ENCODE results near the gene HTRA1.

HTRA1 gene

DNA sequence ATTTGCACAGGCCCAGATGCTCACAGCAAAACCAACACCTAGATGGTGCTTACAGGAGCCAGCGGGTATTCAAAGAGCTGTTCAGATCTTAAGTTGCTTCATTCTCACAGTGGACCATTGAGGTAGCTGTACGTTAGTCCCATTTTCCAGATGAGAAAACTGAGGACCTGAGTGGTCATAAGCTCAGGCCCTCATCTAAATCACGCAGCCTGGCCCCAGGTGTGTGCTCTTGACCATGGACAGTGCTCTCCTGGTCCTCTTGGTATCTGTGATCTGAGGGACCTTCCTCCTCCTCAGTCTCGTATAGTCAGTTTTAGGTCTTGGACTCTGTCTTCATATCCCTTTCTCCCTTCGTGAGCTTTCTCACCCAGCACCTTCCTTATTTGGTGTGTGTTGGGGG is 43.7 kb downstream of the HTRA1 start:
- intact Hi-C loops (cut with DNase I): no loop called here
- no peak for DNase-seq

DNA sequence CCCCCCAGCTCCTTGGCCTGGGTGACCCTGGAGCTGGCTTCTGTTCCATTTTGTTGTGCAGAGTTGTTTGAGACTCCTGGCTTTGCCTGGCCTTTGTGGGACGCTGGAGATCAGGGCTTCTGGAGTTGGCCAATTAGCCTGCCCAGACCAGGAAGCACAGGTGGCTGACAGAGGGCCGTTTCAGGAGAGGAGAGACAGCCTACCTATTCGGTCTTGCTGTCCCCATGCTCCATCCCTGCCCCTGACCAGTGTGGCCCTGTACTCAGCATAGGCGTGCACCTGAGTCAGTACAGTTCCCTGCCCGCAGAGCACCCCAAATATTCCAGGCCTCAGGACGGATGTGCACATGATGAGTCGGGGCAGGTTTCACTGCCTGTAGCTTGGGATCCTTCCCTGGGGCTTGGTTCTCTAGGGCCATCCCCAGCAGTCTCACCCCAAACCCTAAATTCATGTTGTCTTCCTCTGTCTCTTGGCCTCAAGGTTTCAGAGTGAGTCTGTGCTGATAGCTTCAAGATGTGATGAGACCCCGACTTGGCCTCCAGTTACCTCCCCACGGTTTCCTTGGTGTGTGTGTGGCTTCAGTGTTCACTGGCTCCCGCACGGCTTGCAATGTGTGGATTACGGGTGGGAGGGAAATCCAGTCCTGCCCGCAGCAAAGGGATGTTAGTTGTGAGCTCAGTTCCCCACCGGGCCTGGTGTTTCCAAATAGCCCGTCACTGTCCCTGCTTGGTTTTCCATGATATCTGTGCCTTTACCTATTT is 44.7 kb downstream of the HTRA1 start:
- intact Hi-C loops (cut with DNase I): no loop called here
- DNase-seq: no peak

- intact Hi-C loops (cut with DNase I): no loop called here
- no peak for DNase-seq
Measured at GRCh38 chr10:122507616-122508015, 46.3 kb downstream of the HTRA1 start.

DNA sequence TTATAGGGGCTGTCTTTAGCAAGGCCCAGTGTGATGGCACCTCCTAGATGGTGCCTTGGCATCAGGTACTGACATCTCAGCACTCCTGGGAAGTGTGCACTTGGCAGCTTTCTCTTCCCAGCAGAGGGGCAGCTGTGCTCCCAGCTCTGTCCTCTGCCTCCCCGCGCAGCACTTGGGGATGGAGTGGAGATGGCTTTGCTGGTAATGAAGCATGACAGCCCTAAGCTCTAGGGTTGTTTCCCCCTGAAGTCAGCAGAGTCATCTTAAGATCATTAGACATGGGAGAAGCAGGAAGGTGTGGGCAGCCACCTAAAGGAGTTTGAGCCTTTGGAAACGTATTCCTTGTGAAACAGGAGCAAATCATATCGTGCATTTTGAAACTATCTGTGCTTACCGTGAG is 46.7 kb downstream of the HTRA1 start:
- no peak for DNase-seq
- intact Hi-C loops (cut with DNase I): no loop called here

DNA sequence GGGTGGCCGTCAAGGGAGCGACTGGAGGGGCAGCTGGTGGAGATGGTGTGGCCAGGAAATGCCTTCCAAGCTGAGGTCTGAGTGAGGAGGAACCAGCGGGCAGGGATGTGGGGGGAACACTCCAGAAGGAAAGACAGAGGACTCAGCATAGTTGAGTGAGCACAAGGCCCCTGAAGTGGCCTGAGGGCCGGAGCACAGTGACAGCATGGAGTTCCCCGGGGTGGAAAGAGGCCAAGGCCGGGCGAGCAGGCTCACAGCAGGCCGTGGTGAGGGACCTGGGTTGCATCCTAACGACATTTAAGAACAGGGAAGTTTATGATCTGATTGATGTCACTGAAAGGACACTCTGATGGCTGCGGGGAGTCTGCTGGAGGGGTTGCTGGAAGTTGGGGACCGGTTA is 48.0 kb downstream of the HTRA1 start:
- DNase-seq: no peak
- intact Hi-C loops (cut with DNase I): no loop called here

DNA sequence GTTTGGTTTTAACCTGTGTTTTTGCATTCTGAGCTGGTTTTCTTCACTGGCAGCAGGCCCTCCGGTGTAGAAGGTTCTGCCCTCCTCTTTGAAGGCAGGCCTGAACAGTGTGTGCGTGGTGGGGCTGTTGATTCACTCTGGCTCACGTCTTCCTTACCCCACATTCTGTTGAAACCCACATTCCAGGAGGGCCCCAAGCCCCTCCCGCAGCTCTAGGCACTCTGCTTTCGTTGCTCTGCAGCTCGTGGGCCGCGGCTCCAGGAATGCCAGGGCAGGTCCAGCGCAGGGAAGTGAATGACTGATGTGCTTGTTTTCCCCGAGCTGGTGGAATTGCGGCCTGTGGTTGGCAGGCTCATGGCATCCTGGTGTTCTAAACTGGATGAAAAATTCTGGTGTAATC is 49.0 kb downstream of the HTRA1 start:
- DNase-seq: no peak
- intact Hi-C loops (cut with DNase I): loop anchor here (10.0 kb wide), 1 partner anchor 54 kb away; the partner anchor contains the start of gene DMBT1

DNA sequence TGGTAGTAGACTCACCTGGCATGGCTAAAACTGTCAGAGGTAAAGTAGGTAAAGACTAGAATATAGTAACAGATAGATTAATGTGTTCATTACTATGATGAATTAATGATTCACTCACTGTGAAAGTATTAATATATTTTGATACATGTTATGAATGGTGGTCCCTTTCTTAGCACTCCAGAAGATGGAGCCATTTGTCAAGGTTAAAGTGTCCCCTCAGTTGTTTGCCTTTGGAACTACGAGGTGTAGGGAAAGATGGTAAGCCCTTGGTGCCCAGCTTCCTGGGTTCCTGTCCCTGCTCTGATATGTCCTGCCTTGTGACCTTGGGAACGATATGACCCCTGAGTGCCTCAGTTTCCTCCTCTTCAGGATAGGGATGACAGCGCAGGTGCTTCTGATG is 49.4 kb downstream of the HTRA1 start:
- intact Hi-C loops (cut with DNase I): loop anchor here (10.0 kb wide), 1 partner anchor 54 kb away; the partner anchor contains the start of gene DMBT1

GRCh38 chr10:122513053-122513452 is 51.7 kb downstream of the HTRA1 start:
- intact Hi-C loops (cut with DNase I): loop anchor here (10.0 kb wide), 1 partner anchor 52 kb away; the partner anchor contains the start of gene DMBT1
- DNase-seq: no peak

More for the DNA sequence above, 49.4 kb downstream of the HTRA1 start:
- no peak for DNase-seq

GRCh38 chr10:122514045-122514840 is 52.9 kb downstream of the HTRA1 start:
- intact Hi-C loops (cut with DNase I): loop anchor here (10.0 kb wide), 1 partner anchor 51 kb away; the partner anchor contains the start of gene DMBT1
- DNase-seq: peak in 2 of 42 donors; percentile 12 to 27

GRCh38 chr10:122515022-122515424 is 53.7 kb downstream of the HTRA1 start:
- intact Hi-C loops (cut with DNase I): loop anchor here (10.0 kb wide), 1 partner anchor 50 kb away; the partner anchor contains the start of gene DMBT1
- DNase-seq: peak in 6 of 42 donors; percentile 39 to 65 (median 48)

DNA sequence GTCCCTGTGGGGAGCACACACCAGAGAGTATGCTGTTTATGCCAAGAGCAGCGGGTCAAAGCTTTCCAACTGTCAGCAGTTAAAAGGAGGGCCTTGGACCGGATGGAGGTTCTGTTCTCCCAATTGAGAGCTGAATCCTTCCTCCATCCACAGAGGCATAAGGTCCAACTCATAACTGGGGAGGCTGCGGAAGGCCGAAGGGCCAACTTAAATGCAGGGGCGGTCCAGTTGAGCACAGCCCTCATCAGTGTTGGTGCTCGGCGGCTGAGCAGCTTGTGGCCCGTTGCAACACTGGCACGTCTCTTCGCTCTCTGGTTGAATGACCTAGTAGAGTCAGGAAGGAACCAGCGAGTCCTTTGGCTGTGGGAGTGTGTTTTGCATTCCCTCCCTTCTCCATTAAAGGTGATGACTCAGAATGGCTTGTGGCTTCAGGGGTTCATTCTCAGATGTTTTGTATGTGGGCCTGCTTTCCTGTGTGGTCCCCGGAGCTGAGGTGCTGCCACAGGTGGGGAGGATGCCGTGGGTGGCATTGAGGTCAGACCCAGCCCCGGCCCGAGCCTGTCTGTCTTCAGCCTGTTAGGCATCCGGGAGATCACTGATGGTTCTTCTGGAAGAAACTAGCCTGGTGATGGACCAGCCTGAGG is 54.4 kb downstream of the HTRA1 start:
- intact Hi-C loops (cut with DNase I): loop anchor here (10.0 kb wide), 1 partner anchor 49 kb away; the partner anchor contains the start of gene DMBT1
- DNase-seq: peak in 1 of 42 donors; percentile 25

GRCh38 chr10:122516734-122517133 is 55.4 kb downstream of the HTRA1 start:
- peak in 12 of 42 donors; percentile 35 to 78 (median 52) for DNase-seq
- intact Hi-C loops (cut with DNase I): loop anchor here (10.0 kb wide), 1 partner anchor 48 kb away; the partner anchor contains the start of gene DMBT1

DNA sequence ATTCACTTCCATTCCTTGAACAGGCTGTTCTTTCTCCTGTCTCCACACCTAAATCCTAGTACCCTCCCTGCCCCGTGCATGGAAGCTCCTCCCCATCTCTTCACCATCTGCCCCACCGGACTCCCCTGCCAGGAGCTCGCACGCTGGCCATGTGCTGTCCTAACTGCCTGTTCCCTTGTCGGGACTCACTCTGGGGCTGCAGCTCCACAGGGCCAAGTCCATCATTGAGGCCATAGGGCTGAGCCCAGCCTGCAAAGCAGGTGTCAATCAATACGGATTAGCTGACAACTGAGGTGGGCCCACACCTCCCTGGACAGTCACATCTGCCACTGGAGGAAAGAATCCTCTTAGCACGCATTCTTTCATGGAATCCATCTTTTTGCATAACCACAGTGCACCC is 57.8 kb downstream of the HTRA1 start:
- DNase-seq: peak in 1 of 42 donors; percentile 1
- intact Hi-C loops (cut with DNase I): loop anchor here (10.0 kb wide), 1 partner anchor 46 kb away; the partner anchor contains the start of gene DMBT1

- intact Hi-C loops (cut with DNase I): loop anchor here (10.0 kb wide), 1 partner anchor 45 kb away; the partner anchor contains the start of gene DMBT1
- peak in 1 of 42 donors; percentile 2 for DNase-seq
Measured at GRCh38 chr10:122519873-122520272, 58.5 kb downstream of the HTRA1 start.

GRCh38 chr10:122521011-122521410 is 59.7 kb downstream of the HTRA1 start:
- peak in 4 of 42 donors; percentile 16 to 80 (median 46) for DNase-seq
- intact Hi-C loops (cut with DNase I): no loop called here

GRCh38 chr10:122524811-122525210 is 63.5 kb downstream of the HTRA1 start:
- peak in 1 of 42 donors; percentile 23 for DNase-seq
- intact Hi-C loops (cut with DNase I): no loop called here

DNA sequence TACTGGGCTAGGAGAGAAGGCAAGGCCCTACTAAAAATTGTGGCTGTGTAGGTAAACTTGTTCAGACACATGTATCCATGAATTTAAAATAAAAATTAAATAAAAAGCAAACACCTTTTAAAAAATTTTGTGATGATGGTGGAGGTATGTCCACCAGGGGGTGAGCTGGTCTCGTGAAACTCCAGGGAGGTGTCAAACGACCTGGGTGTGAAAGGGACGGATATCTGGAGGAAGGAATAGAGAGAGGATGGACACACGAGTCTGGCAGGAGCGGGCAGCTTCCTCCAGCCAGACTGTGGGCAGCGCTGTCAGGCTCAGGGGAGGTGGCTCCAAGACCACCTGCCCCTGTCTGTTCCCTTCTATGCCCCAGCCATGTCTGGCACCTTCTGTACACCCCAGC is 64.4 kb downstream of the HTRA1 start:
- DNase-seq: peak in 1 of 42 donors; percentile 41
- intact Hi-C loops (cut with DNase I): no loop called here

- DNase-seq: peak in 1 of 42 donors; percentile 9
Measured at GRCh38 chr10:122526892-122527291, 65.5 kb downstream of the HTRA1 start.

GRCh38 chr10:122530177-122530576 is 68.8 kb downstream of the HTRA1 start:
- DNase-seq: peak in 1 of 42 donors; percentile 30
- intact Hi-C loops (cut with DNase I): no loop called here

More at GRCh38 chr10:122526892-122527291, 65.5 kb downstream of the HTRA1 start:
- intact Hi-C loops (cut with DNase I): no loop called here
